ENCODE data around the gene MAN2B2. TPM values are rescaled to one million over a fixed set of nuclear protein-coding genes. Genes with fewer than 3 reads are reported as not detected.

The MAN2B2 gene
- total and polyA plus RNA-seq, 2 donors from 2014 or later: 19.9 to 34.3 TPM

DNA sequence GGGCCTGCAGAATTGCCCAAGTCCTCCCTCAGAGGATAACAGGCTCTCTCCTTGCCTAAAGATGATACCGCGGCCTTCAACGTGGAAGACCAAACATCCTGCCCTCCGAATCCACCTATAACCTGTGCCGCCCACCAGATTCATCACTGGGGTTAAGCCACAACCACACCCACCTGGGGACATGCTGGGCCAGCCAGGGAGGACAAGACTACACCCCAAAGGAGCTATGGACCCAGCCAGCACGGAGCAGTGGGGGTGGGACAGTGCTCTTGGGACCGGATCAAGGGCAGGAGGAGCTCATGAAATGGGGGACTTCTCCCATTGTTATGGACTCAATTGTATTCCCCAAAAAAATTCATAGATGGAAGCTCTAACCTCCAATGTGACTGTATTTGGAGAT, 6.8 kb upstream of the MAN2B2 start:
- FAIRE-seq (no peak), DNase-seq (no peak)
- H3K9me3 ChIP-seq (ENCODE audit: control insufficient read depth in 2 of 3, insufficient read depth in 1 of 3, low read length in 3 of 3): no peaks in the 10 kb centered on the region
- TF ChIP-seq, protein P1, sequence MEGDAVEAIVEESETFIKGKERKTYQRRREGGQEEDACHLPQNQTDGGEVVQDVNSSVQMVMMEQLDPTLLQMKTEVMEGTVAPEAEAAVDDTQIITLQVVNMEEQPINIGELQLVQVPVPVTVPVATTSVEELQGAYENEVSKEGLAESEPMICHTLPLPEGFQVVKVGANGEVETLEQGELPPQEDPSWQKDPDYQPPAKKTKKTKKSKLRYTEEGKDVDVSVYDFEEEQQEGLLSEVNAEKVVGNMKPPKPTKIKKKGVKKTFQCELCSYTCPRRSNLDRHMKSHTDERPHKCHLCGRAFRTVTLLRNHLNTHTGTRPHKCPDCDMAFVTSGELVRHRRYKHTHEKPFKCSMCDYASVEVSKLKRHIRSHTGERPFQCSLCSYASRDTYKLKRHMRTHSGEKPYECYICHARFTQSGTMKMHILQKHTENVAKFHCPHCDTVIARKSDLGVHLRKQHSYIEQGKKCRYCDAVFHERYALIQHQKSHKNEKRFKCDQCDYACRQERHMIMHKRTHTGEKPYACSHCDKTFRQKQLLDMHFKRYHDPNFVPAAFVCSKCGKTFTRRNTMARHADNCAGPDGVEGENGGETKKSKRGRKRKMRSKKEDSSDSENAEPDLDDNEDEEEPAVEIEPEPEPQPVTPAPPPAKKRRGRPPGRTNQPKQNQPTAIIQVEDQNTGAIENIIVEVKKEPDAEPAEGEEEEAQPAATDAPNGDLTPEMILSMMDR (IDR thresholded peaks at IDR 0.05; ENCODE audit: borderline replicate concordance, extremely low read depth, insufficient read depth): no peak
- intact Hi-C loops (cut with DNase I): no loop called here
- peaks cover 0 to 3% (median 0%) of the 10 kb centered on the region in 3 donors for H3K4me1 ChIP-seq (ENCODE audit: control insufficient read depth in 2 of 3, insufficient read depth in 2 of 3, low read depth in 1 of 3, low read length in 3 of 3)
- no peak overlapping the region for H3K9ac ChIP-seq (ENCODE audit: low read length in 3 of 3)
- H3K4me3 ChIP-seq (ENCODE audit: low read length in 3 of 3): no peak overlapping the region
- no peak overlapping the region for H3K27ac ChIP-seq (ENCODE audit: low read depth in 2 of 2, low read length in 2 of 2)
- no peaks in the 10 kb centered on the region for H3K36me3 ChIP-seq (ENCODE audit: control insufficient read depth in 2 of 3, insufficient read depth in 3 of 3, low read length in 3 of 3)
- H3K27me3 ChIP-seq (ENCODE audit: control insufficient read depth, insufficient read depth, low read length): peaks cover 20% of the 10 kb centered on the region

DNA sequence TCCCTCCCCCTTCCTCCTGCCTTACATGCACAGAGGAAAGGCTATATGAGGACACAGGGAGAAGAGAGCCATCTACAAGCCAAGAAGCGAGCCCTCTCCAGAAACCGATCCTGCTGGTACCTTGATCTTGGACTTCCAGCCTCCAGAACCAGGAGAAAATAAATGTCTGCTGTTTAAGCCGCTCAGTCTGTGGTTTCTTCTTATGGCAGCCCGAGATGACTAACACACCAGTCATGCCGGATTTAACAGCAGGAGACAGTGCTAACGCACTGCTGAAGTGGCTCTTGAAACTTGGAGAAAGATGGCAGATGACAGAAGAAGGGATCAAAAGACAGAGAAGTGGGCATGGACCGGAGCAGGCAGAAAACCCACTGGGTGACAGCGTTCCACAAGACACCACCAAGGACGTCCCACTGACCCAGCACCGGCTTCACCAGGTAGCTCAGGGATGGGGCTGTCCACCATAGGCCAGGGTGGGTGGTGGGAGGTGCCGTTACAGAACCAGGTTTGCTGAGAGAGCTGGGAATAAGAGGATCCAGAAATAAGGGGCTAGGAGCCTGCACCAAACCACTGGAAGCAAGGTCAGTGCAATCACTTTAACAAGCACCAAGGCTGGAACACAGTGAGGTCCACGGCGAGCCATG, 6.2 kb upstream of the MAN2B2 start:
- Histone ChIP-seq H3K9ac (ENCODE audit: low read length in 3 of 3) (no peak overlapping the region), H3K9me3 (ENCODE audit: control insufficient read depth in 2 of 3, insufficient read depth in 1 of 3, low read length in 3 of 3) (no peaks in the 10 kb centered on the region), H3K36me3 (ENCODE audit: control insufficient read depth in 2 of 3, insufficient read depth in 3 of 3, low read length in 3 of 3) (no peaks in the 10 kb centered on the region), H3K4me3 (ENCODE audit: low read length in 3 of 3) (no peak overlapping the region), H3K27ac (ENCODE audit: low read depth in 2 of 2, low read length in 2 of 2) (no peak overlapping the region), H3K27me3 (ENCODE audit: control insufficient read depth, insufficient read depth, low read length) (peaks cover 20% of the 10 kb centered on the region), H3K4me1 (ENCODE audit: control insufficient read depth in 2 of 3, insufficient read depth in 2 of 3, low read depth in 1 of 3, low read length in 3 of 3) (peaks cover 0 to 3% (median 0%) of the 10 kb centered on the region in 3 donors)
- FAIRE-seq: no peak
- DNase-seq: no peak
- intact Hi-C loops (cut with DNase I): no loop called here
- TF ChIP-seq, protein P1 (IDR thresholded peaks at IDR 0.05; ENCODE audit: borderline replicate concordance, extremely low read depth, insufficient read depth): no peak

DNA sequence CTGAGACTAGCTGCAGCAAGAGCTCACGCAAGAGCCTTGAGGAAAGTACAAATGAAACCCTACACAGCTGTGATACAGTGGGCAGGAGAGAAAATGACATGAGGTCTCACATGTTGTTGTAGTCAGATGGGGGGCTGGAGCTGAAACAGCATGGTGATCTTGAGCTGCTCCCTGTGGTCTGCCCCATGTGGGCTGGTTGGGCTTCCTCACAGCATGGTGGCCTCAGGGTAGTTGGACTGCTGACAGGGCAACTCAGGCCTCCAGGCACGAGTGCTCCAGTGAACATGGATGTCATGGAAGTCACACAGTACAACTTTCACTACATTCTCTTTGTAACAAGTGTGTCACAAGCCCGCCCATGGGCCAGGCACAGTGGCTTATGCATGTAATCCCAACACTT, 3.4 kb upstream of the MAN2B2 start:
- Histone ChIP-seq H3K27ac (ENCODE audit: low read depth in 2 of 2, low read length in 2 of 2) (no peak overlapping the region), H3K4me3 (ENCODE audit: low read length in 3 of 3) (no peak overlapping the region), H3K27me3 (ENCODE audit: control insufficient read depth, insufficient read depth, low read length) (no peaks in the 10 kb centered on the region), H3K9ac (ENCODE audit: low read length in 3 of 3) (no peak overlapping the region), H3K36me3 (ENCODE audit: control insufficient read depth in 2 of 3, insufficient read depth in 3 of 3, low read length in 3 of 3) (no peaks in the 10 kb centered on the region), H3K4me1 (ENCODE audit: control insufficient read depth in 2 of 3, insufficient read depth in 2 of 3, low read depth in 1 of 3, low read length in 3 of 3) (peaks cover 0 to 14% (median 7%) of the 10 kb centered on the region in 3 donors), H3K9me3 (ENCODE audit: control insufficient read depth in 2 of 3, insufficient read depth in 1 of 3, low read length in 3 of 3) (no peaks in the 10 kb centered on the region)
- TF ChIP-seq, protein P1 (IDR thresholded peaks at IDR 0.05; ENCODE audit: borderline replicate concordance, extremely low read depth, insufficient read depth): no peak
- FAIRE-seq: no peak
- DNase-seq: no peak
- intact Hi-C loops (cut with DNase I): no loop called here

DNA sequence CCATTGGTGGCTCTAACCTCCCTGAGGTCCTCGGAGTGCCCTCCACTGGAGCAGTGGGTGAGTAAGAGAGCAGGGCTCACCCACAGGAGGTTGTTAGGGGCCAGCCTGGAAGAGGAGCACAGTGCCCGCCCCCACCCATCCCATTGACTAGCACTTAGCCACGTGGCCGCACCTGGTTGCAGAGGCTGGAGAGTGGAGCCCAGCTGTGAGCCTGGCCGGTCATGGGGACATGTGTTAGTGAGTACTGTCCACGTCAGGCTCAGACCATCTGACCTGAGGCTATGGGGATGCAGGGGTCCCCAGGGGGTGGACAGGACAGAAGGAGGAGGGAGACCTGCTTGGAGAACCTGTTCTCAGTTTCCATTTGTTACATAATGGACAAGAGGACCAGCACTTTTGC, 1.4 kb upstream of the MAN2B2 start:
- Histone ChIP-seq H3K9me3 (ENCODE audit: control insufficient read depth in 2 of 3, insufficient read depth in 1 of 3, low read length in 3 of 3) (no peaks in the 10 kb centered on the region), H3K36me3 (ENCODE audit: control insufficient read depth in 2 of 3, insufficient read depth in 3 of 3, low read length in 3 of 3) (peaks cover 0 to 2% (median 0%) of the 10 kb centered on the region in 3 donors), H3K9ac (ENCODE audit: low read length in 3 of 3) (no peak overlapping the region), H3K4me1 (ENCODE audit: control insufficient read depth in 2 of 3, insufficient read depth in 2 of 3, low read depth in 1 of 3, low read length in 3 of 3) (peaks cover 0 to 18% (median 12%) of the 10 kb centered on the region in 3 donors), H3K27ac (ENCODE audit: low read depth in 2 of 2, low read length in 2 of 2) (no peak overlapping the region), H3K4me3 (ENCODE audit: low read length in 3 of 3) (no peak overlapping the region), H3K27me3 (ENCODE audit: control insufficient read depth, insufficient read depth, low read length) (no peaks in the 10 kb centered on the region)
- DNase-seq (no peak), FAIRE-seq (no peak)
- TF ChIP-seq, protein P1 (IDR thresholded peaks at IDR 0.05; ENCODE audit: borderline replicate concordance, extremely low read depth, insufficient read depth): no peak
- intact Hi-C loops (cut with DNase I): no loop called here

All from kidney (tissue), 14 donors.